22Rv1 (cell line): ENCODE measurements around the gene SLC25A11.
A peak's percentile ranks its signal among the peaks of the same experiment; 100 is the strongest.

Source experiments
- CTCF ChIP-seq: fragments of 450-650 bp; IDR thresholded peaks from 2 replicates; pipeline ENCODE4 v1.5.1; 2017; ENCODE audit warnings: mild to moderate bottlenecking
- ZFX ChIP-seq: fragments of 450-650 bp; IDR thresholded peaks from 2 replicates; pipeline ENCODE4 v1.6.1; 2017; ENCODE audit warnings: antibody characterized with exemption, borderline replicate concordance

DNA sequence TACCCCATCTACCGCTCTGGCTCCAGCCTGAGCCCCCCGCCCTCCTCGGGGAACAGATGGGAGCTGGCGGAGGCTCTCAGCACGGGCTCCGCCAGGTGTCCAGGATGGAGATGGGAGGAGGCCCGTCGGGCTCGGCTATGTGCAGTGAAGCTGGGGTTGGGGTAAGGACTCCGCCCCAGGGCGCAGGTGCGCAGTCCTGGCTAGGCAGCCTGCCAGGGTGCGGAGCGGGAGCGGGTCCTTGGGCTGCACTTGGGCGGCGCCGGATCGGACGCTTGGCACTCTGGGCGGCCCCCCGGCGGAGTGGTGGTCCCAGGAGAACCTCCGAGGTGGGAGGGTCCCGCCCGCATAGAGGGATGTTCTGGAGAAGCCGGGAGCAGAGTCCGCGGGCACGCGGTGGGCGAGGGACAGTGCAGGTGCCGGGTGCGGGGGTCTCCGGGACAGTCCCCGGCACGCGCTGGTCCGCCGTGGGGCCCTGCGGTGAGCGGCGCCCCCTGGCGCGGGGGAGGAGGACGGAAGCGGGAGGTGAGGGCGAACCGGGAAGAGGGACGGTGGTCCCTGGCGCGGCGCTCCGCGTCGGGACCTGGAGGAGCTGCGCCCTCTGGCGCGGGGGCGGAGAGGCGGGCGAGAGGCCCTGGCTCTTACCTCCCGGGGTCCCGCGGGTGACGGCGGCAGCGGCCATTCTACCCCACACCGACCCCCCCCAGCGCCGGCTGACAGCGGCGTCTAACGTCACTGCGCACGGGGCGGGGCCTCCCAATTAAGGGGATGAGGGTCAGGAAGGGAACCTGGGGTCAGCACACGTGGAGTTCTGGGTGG is 47.3 kb upstream of the SLC25A11 start, which contains the start of gene CAMTA2:
- TF ChIP-seq CTCF (peak; percentile 86), ZFX (no peak)
